Measurements from ENCODE around the gene ATXN1.

Gene ATXN1

GRCh38 chr6:16760516-16761470 is at the start of gene ATXN1:
Gene ATXN1, minus strand, starts transcription at chr6:16761460.
- in situ Hi-C loops (cut with MboI; ENCODE audit: low pct_unique_long_range_greater_than_20kb, low sequenced_read_pairs) = loop anchor here (25.0 kb wide), 2 partner anchors 248 to 423 kb away; no protein-coding TSS in a partner anchor
- peak; percentile 59 for DNase-seq

- no peak for DNase-seq
- in situ Hi-C loops (cut with MboI; ENCODE audit: low pct_unique_long_range_greater_than_20kb, low sequenced_read_pairs) = no loop called here
Observed at GRCh38 chr6:16810411-16810810, 49.2 kb upstream of the ATXN1 start.

GRCh38 chr6:16809753-16810358 is 48.6 kb upstream of the ATXN1 start:
- DNase-seq = no peak
- in situ Hi-C loops (cut with MboI; ENCODE audit: low pct_unique_long_range_greater_than_20kb, low sequenced_read_pairs) = no loop called here

GRCh38 chr6:16807956-16808355 is 46.7 kb upstream of the ATXN1 start:
- in situ Hi-C loops (cut with MboI; ENCODE audit: low pct_unique_long_range_greater_than_20kb, low sequenced_read_pairs) = no loop called here
- no peak for DNase-seq

GRCh38 chr6:16806363-16806762 is 45.1 kb upstream of the ATXN1 start:
- in situ Hi-C loops (cut with MboI; ENCODE audit: low pct_unique_long_range_greater_than_20kb, low sequenced_read_pairs) = no loop called here

GRCh38 chr6:16805243-16805950 is 44.1 kb upstream of the ATXN1 start:
- in situ Hi-C loops (cut with MboI; ENCODE audit: low pct_unique_long_range_greater_than_20kb, low sequenced_read_pairs) = no loop called here

More at GRCh38 chr6:16806363-16806762, 45.1 kb upstream of the ATXN1 start:
- no peak for DNase-seq

GRCh38 chr6:16804546-16805242 is 43.4 kb upstream of the ATXN1 start:
- in situ Hi-C loops (cut with MboI; ENCODE audit: low pct_unique_long_range_greater_than_20kb, low sequenced_read_pairs) = no loop called here
- peak; percentile 3 for DNase-seq

More at GRCh38 chr6:16805243-16805950, 44.1 kb upstream of the ATXN1 start:
- DNase-seq = no peak

- in situ Hi-C loops (cut with MboI; ENCODE audit: low pct_unique_long_range_greater_than_20kb, low sequenced_read_pairs) = no loop called here
Observed at GRCh38 chr6:16803294-16804200, 42.3 kb upstream of the ATXN1 start.

GRCh38 chr6:16802071-16802470 is 40.8 kb upstream of the ATXN1 start:
- in situ Hi-C loops (cut with MboI; ENCODE audit: low pct_unique_long_range_greater_than_20kb, low sequenced_read_pairs) = no loop called here
- DNase-seq = no peak

More at GRCh38 chr6:16803294-16804200, 42.3 kb upstream of the ATXN1 start:
- no peak for DNase-seq

GRCh38 chr6:16800942-16801341 is 39.7 kb upstream of the ATXN1 start:
- DNase-seq = peak; percentile 12
- in situ Hi-C loops (cut with MboI; ENCODE audit: low pct_unique_long_range_greater_than_20kb, low sequenced_read_pairs) = no loop called here

GRCh38 chr6:16800341-16800740 is 39.1 kb upstream of the ATXN1 start:
- in situ Hi-C loops (cut with MboI; ENCODE audit: low pct_unique_long_range_greater_than_20kb, low sequenced_read_pairs) = no loop called here
- no peak for DNase-seq

GRCh38 chr6:16799279-16800193 is 38.3 kb upstream of the ATXN1 start:
- DNase-seq = no peak
- in situ Hi-C loops (cut with MboI; ENCODE audit: low pct_unique_long_range_greater_than_20kb, low sequenced_read_pairs) = no loop called here

GRCh38 chr6:16793828-16794412 is 32.7 kb upstream of the ATXN1 start:
- in situ Hi-C loops (cut with MboI; ENCODE audit: low pct_unique_long_range_greater_than_20kb, low sequenced_read_pairs) = no loop called here
- DNase-seq = no peak

GRCh38 chr6:16789329-16790038 is 28.2 kb upstream of the ATXN1 start:
- in situ Hi-C loops (cut with MboI; ENCODE audit: low pct_unique_long_range_greater_than_20kb, low sequenced_read_pairs) = no loop called here

GRCh38 chr6:16787128-16787682 is 25.9 kb upstream of the ATXN1 start:
- in situ Hi-C loops (cut with MboI; ENCODE audit: low pct_unique_long_range_greater_than_20kb, low sequenced_read_pairs) = no loop called here
- DNase-seq = no peak

More at GRCh38 chr6:16789329-16790038, 28.2 kb upstream of the ATXN1 start:
- DNase-seq = no peak

GRCh38 chr6:16785496-16785895 is 24.2 kb upstream of the ATXN1 start:
- in situ Hi-C loops (cut with MboI; ENCODE audit: low pct_unique_long_range_greater_than_20kb, low sequenced_read_pairs) = no loop called here

More at GRCh38 chr6:16785496-16785895, 24.2 kb upstream of the ATXN1 start:
- DNase-seq = no peak
